Left ventricle myocardium inferior (tissue), 1 donor: ENCODE results near the gene OTUD7B. TPM values are rescaled to one million over a fixed set of nuclear protein-coding genes. Genes with fewer than 3 reads are reported as not detected.

Experiments used
- DNase-seq: peaks from one replicate; pipeline ENCODE4 v3.0.0-alpha.2; 2020
- H3K27ac ChIP-seq: fragments of 200-600 bp; replicated peaks from 2 replicates; pipeline ENCODE4 v1.8.0; 2021
- H3K27me3 ChIP-seq: fragments of 200-600 bp; 2 replicates; pipeline ENCODE4 v1.8.0; 2021; ENCODE audit warnings: low read depth
- H3K36me3 ChIP-seq: fragments of 200-600 bp; 2 replicates; pipeline ENCODE4 v1.8.0; 2021
- H3K4me1 ChIP-seq: fragments of 200-600 bp; 2 replicates; pipeline ENCODE4 v1.8.0; 2021
- H3K4me3 ChIP-seq: fragments of 200-600 bp; 2 replicates; pipeline ENCODE4 v1.8.0; 2021; ENCODE audit warnings: mild to moderate bottlenecking, moderate library complexity
- H3K9me3 ChIP-seq: fragments of 200-600 bp; replicated peaks from 2 replicates; pipeline ENCODE4 v1.8.0; 2021
- intact Hi-C: fragments of 100-400 bp; cut with micrococcal nuclease; formaldehyde crosslinking; loops from one replicate; pipeline ENCODE4 v1.11.0; 2022
- total RNA-seq: library from RNA; stranded (reverse); fragmentation: NEBNext Ultra II Directional; extraction: Animal tissue kit (Norgen Biotek cat#: 25700); gene quantifications from one replicate; pipeline ENCODE4 v1.2.1, GENCODE V29; 2021
- TF ChIP-seq, protein P1 (sequence below): fragments of 200-600 bp; IDR thresholded peaks from 2 replicates; pipeline ENCODE4 v1.8.0; 2021; ENCODE audit warnings: antibody characterized with exemption, mild to moderate bottlenecking, borderline replicate concordance
- donor health status: DM: no; HTN: yes; CAD: no; lungs with severe emphysema.

Gene OTUD7B
- total RNA-seq, 1 donor from 2014 or later, result 23.8 TPM

DNA sequence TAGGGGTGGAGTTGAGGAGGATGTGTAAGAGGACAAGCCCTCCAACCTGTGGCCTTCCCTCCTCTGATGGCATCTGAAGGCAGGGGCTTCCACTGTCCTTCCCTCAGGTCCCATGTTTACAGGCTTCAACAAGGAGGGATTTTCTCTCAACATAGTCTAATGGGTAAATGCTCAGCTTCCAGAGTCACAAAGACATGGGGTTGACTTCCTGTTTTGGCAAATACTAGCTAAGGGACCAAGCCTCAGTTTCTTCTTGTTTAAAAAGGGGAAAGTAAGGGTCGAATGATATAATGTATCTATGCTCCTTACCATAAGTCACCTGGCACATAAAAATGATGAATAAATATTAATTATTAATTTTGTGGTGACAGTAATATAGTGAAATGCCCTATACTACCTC lies 96.0 kb downstream of the OTUD7B start:
- no peak overlapping the region for H3K4me3 ChIP-seq
- no peak overlapping the region for H3K27ac ChIP-seq
- DNase-seq, result no peak
- H3K4me1 ChIP-seq, result peaks cover 10% of the 10 kb centered on the region
- intact Hi-C loops, result no loop called here
- peaks cover 23% of the 10 kb centered on the region for H3K27me3 ChIP-seq
- H3K36me3 ChIP-seq, result no peaks in the 10 kb centered on the region
- TF ChIP-seq, protein P1, sequence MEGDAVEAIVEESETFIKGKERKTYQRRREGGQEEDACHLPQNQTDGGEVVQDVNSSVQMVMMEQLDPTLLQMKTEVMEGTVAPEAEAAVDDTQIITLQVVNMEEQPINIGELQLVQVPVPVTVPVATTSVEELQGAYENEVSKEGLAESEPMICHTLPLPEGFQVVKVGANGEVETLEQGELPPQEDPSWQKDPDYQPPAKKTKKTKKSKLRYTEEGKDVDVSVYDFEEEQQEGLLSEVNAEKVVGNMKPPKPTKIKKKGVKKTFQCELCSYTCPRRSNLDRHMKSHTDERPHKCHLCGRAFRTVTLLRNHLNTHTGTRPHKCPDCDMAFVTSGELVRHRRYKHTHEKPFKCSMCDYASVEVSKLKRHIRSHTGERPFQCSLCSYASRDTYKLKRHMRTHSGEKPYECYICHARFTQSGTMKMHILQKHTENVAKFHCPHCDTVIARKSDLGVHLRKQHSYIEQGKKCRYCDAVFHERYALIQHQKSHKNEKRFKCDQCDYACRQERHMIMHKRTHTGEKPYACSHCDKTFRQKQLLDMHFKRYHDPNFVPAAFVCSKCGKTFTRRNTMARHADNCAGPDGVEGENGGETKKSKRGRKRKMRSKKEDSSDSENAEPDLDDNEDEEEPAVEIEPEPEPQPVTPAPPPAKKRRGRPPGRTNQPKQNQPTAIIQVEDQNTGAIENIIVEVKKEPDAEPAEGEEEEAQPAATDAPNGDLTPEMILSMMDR, result no peak
- H3K9me3 ChIP-seq, result no peaks in the 10 kb centered on the region

DNA sequence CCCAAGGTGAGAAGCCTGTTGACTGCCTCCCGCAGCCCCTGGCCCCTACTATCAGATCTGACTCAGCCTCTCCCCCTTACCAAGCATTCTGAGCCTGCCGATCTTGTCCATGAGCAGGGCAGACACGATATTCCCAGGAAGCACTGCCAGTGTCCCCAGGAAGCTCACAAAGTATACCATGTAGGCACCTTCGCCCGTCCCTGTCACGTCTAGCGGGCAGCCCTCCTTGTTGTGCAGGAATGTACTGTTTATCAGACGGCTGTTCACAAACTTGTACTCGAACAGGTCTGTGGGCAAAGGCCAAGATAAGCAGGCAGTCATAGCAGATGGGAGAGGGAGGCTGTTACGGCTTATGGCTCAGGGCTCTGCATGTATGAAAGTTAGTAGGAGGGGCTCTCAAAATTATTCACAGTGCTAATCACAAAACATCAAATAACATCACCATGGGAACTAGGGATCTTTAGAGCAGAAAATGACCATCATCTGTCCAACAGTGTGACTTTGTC lies 103.9 kb downstream of the OTUD7B start:
- Histone ChIP-seq H3K4me1 (no peaks in the 10 kb centered on the region), H3K4me3 (no peak overlapping the region), H3K27ac (no peak overlapping the region), H3K9me3 (no peaks in the 10 kb centered on the region), H3K27me3 (peaks cover 7% of the 10 kb centered on the region), H3K36me3 (no peaks in the 10 kb centered on the region)
- intact Hi-C loops, result no loop called here
- TF ChIP-seq, protein P1, result no peak
- DNase-seq, result no peak

DNA sequence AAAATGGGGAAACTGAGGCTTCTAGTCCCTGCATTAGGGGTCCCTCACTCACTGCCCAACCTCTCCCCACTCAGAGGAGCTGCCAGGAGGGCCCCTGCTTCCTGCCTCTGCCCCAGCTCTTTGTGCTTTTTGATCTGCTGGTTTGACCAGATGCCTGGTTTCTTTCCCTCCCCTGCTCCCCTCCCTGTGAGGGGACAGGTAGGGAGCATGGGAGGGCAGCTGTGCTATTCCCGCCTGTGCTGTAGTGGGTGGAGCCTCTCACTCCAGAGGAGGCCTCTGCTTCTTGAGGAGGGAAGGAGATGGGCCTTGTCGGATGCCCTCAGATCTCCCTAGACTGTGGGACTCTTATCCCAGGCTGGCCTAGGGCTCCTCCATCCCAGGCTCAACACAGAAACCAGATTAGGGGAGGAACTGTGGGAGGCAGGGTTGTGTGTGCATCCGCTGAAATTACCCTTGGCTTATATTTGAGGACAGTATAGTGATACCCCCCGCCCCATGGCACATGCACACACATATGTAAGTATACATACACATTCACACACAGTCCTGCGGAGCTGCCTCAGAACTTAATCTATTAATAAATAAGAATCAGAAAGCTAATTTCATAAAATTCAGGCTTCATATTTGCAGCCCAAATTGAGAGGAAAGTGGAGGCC lies 106.6 kb downstream of the OTUD7B start:
- peaks cover 18% of the 10 kb centered on the region for H3K4me1 ChIP-seq
- no peak for DNase-seq
- no peaks in the 10 kb centered on the region for H3K9me3 ChIP-seq
- H3K36me3 ChIP-seq, result no peaks in the 10 kb centered on the region
- H3K27ac ChIP-seq, result no peak overlapping the region
- H3K27me3 ChIP-seq, result peaks cover 4% of the 10 kb centered on the region
- intact Hi-C loops, result no loop called here
- TF ChIP-seq, protein P1, result no peak
- no peak overlapping the region for H3K4me3 ChIP-seq

- peak within 1 kb of the TSS; percentile 79 for H3K4me3 ChIP-seq
- no peaks in the 10 kb centered on the region for H3K27me3 ChIP-seq
- intact Hi-C loops, result no loop called here
- no peaks in the 10 kb centered on the region for H3K9me3 ChIP-seq
- TF ChIP-seq, protein P1, result no peak
- peaks cover 19% of the 10 kb centered on the region for H3K4me1 ChIP-seq
- no peaks in the 10 kb centered on the region for H3K36me3 ChIP-seq
- peak; percentile 94 for DNase-seq
- H3K27ac ChIP-seq, result peak within 1 kb of the TSS; percentile 92
Observed at GRCh38 chr1:149899460-149900284, 110.9 kb downstream of the OTUD7B start, which contains the start of gene BOLA1. Gene BOLA1, plus strand, starts transcription at chr1:149899568. Its CDS starts 492 bp downstream, at chr1:149900060.

DNA sequence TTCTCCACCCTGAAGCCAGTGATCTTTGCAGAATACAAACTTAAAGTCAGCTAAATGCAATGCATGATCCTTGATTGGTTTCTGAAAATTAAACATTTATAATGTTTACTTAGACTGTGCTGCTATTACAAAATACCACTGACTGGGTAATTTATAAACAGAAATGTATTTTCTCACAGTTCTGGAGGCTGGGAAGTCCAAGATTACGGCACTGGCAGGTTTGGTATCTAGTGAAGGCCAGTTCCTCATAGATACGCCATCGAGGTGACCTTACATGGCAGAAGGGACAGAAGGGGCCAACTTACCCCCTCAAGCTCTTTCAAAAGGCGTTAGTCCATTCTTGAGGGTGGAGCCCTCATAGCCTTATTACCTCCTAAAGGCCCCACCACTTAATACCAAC lies 114.0 kb downstream of the OTUD7B start:
- no peaks in the 10 kb centered on the region for H3K9me3 ChIP-seq
- intact Hi-C loops, result no loop called here
- H3K4me3 ChIP-seq, result no peak overlapping the region
- H3K27ac ChIP-seq, result no peak overlapping the region
- no peaks in the 10 kb centered on the region for H3K27me3 ChIP-seq
- TF ChIP-seq, protein P1, result no peak
- no peaks in the 10 kb centered on the region for H3K36me3 ChIP-seq
- H3K4me1 ChIP-seq, result peaks cover 19% of the 10 kb centered on the region
- no peak for DNase-seq
